ENCODE data around the gene DOHH.

DNA sequence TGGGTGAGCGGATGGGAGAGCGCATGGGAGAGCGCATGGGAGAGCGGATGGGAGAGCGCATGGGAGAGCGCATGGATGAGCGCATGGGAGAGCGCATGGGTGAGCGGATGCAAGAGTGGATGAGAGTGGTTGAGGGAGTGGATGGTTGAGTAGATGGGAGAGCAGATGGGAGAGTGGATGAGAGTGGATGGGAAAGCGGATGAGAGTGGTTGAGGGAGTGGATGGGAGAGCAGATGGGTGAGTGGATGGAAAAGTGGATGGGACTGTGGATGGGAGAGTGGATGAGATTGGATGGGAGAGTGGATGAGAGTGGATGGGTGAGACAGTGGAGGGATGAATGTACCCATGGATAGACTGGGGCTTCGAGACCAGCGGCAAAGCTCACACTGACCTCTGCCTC, 29.9 kb upstream of the DOHH start:
- TF ChIP-seq, protein P1, sequence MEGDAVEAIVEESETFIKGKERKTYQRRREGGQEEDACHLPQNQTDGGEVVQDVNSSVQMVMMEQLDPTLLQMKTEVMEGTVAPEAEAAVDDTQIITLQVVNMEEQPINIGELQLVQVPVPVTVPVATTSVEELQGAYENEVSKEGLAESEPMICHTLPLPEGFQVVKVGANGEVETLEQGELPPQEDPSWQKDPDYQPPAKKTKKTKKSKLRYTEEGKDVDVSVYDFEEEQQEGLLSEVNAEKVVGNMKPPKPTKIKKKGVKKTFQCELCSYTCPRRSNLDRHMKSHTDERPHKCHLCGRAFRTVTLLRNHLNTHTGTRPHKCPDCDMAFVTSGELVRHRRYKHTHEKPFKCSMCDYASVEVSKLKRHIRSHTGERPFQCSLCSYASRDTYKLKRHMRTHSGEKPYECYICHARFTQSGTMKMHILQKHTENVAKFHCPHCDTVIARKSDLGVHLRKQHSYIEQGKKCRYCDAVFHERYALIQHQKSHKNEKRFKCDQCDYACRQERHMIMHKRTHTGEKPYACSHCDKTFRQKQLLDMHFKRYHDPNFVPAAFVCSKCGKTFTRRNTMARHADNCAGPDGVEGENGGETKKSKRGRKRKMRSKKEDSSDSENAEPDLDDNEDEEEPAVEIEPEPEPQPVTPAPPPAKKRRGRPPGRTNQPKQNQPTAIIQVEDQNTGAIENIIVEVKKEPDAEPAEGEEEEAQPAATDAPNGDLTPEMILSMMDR (IDR thresholded peaks at IDR 0.05): no peak
- TF ChIP-seq POLR2AphosphoS5 (IDR thresholded peaks at IDR 0.05): no peak

All from prostate gland (tissue), 2 donors.